Effector memory CD4-positive, alpha-beta T cell (primary cell): Measurements from ENCODE around the gene KCNIP4.

Experiments used
- DNase-seq, 3 donors: peaks; one replicate each; pipeline ENCODE4 v3.0.0-alpha.2; 2020
- H3K27ac ChIP-seq: 2 replicates; pipeline ENCODE4 v1.7.0; 2013; ENCODE audit warnings: mild to moderate bottlenecking, low read length, moderate library complexity; ENCODE audit not compliant: insufficient read depth, poor library complexity, severe bottlenecking
- H3K27me3 ChIP-seq: replicated peaks from 2 replicates; pipeline ENCODE4 v1.7.0; 2013; ENCODE audit warnings: mild to moderate bottlenecking, low read length; ENCODE audit not compliant: insufficient read depth, control insufficient read depth, poor library complexity, severe bottlenecking
- H3K36me3 ChIP-seq: 2 replicates; pipeline ENCODE4 v1.7.0; 2013; ENCODE audit warnings: mild to moderate bottlenecking, low read length, moderate library complexity; ENCODE audit not compliant: control insufficient read depth, insufficient read depth
- H3K4me1 ChIP-seq: 2 replicates; pipeline ENCODE4 v1.7.0; 2013; ENCODE audit warnings: low read length, mild to moderate bottlenecking; ENCODE audit not compliant: control insufficient read depth, insufficient read depth, poor library complexity, severe bottlenecking
- H3K4me3 ChIP-seq: 2 replicates; pipeline ENCODE4 v1.7.0; 2013; ENCODE audit warnings: low read length, low read depth, mild to moderate bottlenecking; ENCODE audit not compliant: insufficient read depth, poor library complexity, severe bottlenecking
- H3K9me3 ChIP-seq: 2 replicates; pipeline ENCODE4 v1.7.0; 2013; ENCODE audit warnings: mild to moderate bottlenecking, low read length, moderate library complexity; ENCODE audit not compliant: control insufficient read depth

KCNIP4 gene

DNA sequence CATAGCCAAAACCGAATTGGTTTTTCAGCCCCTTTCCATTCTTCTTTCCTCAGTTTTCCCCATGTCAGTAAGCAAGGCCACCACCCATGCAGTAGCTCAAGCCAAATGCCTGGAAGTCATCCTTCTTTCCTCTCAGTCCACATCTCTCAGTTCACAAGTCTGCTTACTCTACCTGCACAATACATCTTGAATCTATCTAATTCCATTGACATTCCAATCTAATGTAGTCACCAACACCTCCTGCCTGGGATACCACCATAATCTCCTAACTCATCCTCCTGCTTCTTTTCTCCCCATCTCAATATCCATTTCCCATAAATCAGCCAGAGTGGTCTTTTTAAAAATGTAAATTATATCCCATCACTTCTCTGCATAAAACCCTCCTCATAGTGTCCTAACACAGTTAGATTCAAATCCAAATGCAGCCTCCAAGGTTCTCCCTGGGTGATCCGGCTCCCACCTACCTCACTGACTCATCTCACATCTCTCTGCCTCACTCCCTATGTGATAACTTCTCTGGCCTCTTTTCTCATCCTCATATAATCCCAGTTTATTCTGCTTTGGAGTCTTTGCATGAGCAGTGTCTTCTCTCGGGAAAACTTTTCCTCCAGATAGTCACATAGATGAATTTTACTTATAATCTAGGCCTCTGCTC, 26.9 kb downstream of the KCNIP4 start:
- Histone ChIP-seq H3K9me3 (no peaks in the 10 kb centered on the region), H3K4me1 (no peaks in the 10 kb centered on the region), H3K36me3 (no peaks in the 10 kb centered on the region), H3K27ac (no peak overlapping the region), H3K27me3 (no peaks in the 10 kb centered on the region), H3K4me3 (no peak overlapping the region)
- no peak for DNase-seq

DNA sequence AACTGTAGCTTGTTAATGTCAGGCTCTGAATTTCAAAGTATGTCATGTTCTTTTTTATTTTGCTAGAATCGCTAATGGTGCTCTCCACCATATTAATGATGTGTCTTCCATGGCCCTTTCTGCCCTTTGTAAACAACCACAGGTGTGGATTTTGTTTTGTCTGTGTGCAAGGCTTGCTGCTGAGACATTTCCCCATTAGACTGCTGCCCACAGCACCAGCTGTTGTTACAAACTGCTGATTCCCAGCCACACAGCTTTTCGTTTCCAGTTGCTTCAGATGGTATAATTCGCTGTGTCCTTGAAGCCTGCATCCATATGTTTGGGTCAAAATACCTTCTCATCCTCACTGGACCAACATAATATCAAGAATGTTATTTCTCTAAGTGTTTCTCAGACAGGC, 32.8 kb downstream of the KCNIP4 start:
- Histone ChIP-seq H3K36me3 (no peaks in the 10 kb centered on the region), H3K27ac (no peak overlapping the region), H3K27me3 (no peaks in the 10 kb centered on the region), H3K4me3 (no peak overlapping the region), H3K4me1 (no peaks in the 10 kb centered on the region), H3K9me3 (no peaks in the 10 kb centered on the region)
- DNase-seq: no peak

DNA sequence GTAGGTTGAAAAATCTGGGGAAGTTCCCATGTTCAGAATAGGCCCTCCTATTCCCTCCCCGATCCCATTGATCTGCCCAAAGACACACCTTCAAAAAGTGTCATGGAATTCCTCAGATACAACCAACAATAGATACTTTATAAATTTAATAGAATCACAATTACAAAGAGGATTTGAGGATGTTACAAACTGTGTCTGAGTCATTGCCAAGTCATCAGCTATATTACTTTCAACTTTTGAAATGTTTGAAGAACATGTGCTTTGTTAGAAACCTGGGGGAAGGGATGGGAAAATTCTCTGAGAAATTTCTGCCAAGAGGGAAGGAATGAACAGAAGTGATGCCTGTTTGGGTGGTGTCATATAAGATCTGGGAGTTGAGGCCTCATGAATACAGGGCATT, 46.7 kb downstream of the KCNIP4 start:
- no peak overlapping the region for H3K27ac ChIP-seq
- no peak for DNase-seq
- no peaks in the 10 kb centered on the region for H3K36me3 ChIP-seq
- H3K4me1 ChIP-seq: no peaks in the 10 kb centered on the region
- no peaks in the 10 kb centered on the region for H3K9me3 ChIP-seq
- H3K27me3 ChIP-seq: no peaks in the 10 kb centered on the region
- H3K4me3 ChIP-seq: no peak overlapping the region

DNA sequence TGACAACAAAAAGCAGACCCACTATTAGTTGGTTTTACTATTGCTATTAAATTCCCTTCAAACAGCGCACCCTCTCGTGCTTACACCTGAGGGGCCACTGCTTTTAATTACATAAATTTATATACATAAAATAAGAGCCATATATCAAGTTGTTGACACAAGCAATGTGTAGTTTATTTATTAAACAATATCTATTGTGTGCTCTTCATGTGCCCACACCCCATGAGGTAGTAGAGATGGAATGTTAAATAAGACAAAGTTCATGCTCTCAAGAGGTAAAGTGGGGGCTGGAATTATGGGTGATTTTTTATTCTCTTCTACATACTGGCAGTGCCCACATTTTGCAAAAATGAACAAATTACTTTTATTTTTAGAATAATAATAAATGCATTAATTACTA, 47.3 kb downstream of the KCNIP4 start:
- H3K27ac ChIP-seq: no peak overlapping the region

DNA sequence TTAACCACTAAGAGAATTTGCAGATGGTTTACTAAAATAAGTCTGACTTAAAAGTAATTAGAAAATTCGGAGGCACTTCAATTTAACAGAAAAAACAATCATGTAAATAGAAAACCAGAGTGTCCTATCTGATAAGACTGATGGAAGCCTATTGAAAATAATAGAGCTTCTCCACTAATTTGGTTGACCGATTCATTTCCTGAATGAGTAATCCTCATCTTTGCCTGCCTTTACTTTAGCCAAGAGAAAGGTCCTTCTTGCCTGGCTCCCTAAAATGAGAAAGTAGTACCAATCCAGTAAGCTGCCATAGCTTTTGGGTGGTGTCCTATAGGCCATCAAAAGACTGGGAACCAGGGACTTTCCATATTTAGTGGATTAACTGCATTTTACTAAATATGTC, 48.4 kb downstream of the KCNIP4 start:
- H3K27ac ChIP-seq: no peak overlapping the region
- H3K36me3 ChIP-seq: no peaks in the 10 kb centered on the region
- H3K4me1 ChIP-seq: no peaks in the 10 kb centered on the region
- no peak overlapping the region for H3K4me3 ChIP-seq
- no peak for DNase-seq
- no peaks in the 10 kb centered on the region for H3K9me3 ChIP-seq
- no peaks in the 10 kb centered on the region for H3K27me3 ChIP-seq

More for the DNA sequence above, 47.3 kb downstream of the KCNIP4 start:
- no peak for DNase-seq
- no peak overlapping the region for H3K4me3 ChIP-seq
- H3K27me3 ChIP-seq: no peaks in the 10 kb centered on the region
- no peaks in the 10 kb centered on the region for H3K9me3 ChIP-seq
- no peaks in the 10 kb centered on the region for H3K4me1 ChIP-seq
- no peaks in the 10 kb centered on the region for H3K36me3 ChIP-seq

DNA sequence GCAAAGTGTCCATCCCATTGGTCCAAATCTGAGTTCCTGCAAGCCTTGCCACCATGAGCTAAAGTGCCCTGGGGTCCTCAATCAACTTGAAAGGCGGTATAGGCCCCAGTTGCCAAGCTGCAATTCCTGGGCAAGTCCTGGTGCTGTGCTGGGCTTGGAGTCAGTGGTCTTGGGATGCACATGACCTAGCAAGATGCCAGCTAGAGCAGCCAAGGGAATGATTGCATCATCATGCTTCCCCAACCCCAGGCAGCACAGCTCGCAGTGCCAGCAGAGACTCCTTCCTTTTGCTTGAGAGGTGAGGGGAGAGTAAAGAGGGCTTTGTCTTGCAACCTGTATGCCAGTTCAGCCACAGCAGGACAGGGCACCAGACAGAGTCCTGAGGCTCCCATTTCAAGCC, 50.5 kb downstream of the KCNIP4 start:
- no peak overlapping the region for H3K4me3 ChIP-seq
- H3K36me3 ChIP-seq: no peaks in the 10 kb centered on the region
- H3K27ac ChIP-seq: no peak overlapping the region
- H3K27me3 ChIP-seq: no peaks in the 10 kb centered on the region
- no peaks in the 10 kb centered on the region for H3K9me3 ChIP-seq
- no peak for DNase-seq
- no peaks in the 10 kb centered on the region for H3K4me1 ChIP-seq

DNA sequence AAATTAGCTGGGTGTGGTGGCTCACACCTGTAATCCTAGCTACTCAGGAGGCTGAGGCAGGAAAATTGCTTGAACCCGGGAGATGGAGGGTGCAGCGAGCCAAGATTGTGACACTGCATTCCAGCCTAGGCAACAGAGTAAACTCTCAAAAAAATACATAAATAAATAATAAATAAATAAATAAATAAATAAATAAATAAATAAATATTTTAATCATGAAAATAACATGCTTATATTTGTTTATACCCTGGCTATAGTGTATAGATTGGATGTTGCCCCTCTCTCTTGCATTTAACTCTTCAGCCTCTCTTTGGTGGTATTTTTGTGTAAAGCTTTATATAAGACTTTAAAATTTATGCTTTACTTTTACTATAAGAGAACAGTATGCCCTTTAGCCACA, 51.8 kb downstream of the KCNIP4 start:
- Histone ChIP-seq H3K9me3 (no peaks in the 10 kb centered on the region), H3K27ac (no peak overlapping the region), H3K36me3 (no peaks in the 10 kb centered on the region), H3K4me3 (no peak overlapping the region), H3K4me1 (no peaks in the 10 kb centered on the region), H3K27me3 (no peaks in the 10 kb centered on the region)
- DNase-seq: no peak

DNA sequence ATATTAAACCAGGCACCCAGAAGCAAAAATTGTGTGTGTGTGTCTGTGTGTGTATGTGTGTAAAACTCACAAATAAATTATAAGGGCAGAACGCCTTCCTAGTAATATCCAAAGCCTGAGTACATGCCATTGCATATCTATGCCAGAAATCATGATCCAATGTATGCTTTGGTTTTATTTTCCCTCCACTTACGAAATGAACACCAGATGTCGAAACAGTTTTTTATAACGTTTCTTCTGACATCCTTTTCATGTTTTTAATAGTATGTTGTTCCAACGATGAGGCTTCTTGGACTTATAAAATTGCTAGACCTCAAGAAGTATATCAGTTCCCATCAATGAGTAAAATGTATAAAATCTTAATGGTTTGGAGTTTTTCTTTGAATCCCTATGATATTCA, 55.4 kb downstream of the KCNIP4 start:
- Histone ChIP-seq H3K4me3 (no peak overlapping the region), H3K9me3 (no peaks in the 10 kb centered on the region), H3K36me3 (no peaks in the 10 kb centered on the region), H3K27me3 (no peaks in the 10 kb centered on the region), H3K27ac (no peak overlapping the region), H3K4me1 (no peaks in the 10 kb centered on the region)
- DNase-seq: no peak

DNA sequence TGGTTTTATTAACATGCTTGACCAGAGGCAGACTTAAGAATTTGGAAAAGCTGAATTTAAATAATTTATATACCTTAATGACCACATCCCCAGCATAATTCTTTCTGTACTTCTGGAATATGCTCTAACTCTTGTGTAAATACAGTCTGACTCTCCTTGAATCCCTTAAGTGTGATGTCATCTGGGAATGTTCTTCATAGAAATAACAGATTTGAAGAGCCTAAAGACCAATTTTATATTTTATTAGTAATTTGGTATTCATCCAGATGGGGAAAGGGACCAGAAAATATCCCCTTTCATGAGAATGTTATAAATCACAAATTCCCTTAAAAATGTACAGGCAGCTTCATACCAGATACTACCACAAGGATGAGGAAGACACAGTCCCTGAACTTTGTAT, 58.3 kb downstream of the KCNIP4 start:
- no peaks in the 10 kb centered on the region for H3K4me1 ChIP-seq
- DNase-seq: no peak
- H3K27me3 ChIP-seq: no peaks in the 10 kb centered on the region
- no peaks in the 10 kb centered on the region for H3K9me3 ChIP-seq
- no peaks in the 10 kb centered on the region for H3K36me3 ChIP-seq
- no peak overlapping the region for H3K4me3 ChIP-seq
- H3K27ac ChIP-seq: no peak overlapping the region

DNA sequence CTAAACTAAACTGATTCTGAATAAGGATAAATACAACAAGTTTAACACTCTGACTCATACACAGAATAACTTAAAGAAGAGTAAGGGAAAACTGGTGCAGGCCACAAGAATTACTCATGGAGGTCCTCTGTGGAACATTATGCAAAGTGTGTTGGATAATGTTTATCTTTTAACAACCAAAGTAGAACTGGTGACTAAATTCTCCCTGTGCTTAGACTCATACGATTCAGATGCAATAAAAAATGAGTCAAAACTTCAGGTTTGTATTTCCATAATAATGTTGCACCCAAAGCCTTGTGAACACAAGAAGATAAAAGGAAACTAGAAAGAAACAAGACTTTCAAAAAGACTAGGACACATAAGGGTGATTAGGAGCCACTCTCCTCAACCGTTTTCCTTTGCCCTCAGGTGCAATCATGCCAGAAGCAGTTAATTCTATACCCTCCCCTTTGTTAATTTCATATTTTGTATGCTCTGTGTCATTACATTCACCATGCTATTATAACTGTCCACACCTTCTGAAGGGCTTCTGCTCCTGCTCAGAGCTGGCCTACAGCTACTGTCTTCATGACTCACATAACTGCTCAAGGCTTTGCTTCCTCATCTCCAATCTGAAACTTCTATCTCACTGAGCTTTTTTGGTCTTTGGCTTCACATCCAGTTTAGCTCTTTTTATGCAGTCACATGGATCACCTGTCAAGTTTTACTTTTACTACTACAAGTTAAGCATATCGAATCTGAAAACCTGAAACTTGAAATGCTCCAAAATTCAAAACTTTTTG, 60.2 kb downstream of the KCNIP4 start:
- Histone ChIP-seq H3K36me3 (no peaks in the 10 kb centered on the region), H3K27me3 (no peaks in the 10 kb centered on the region), H3K27ac (no peak overlapping the region), H3K4me3 (no peak overlapping the region), H3K9me3 (no peaks in the 10 kb centered on the region), H3K4me1 (no peaks in the 10 kb centered on the region)
- DNase-seq: no peak
